Lower leg skin (tissue), 4 donors: ENCODE results near the gene GTF2H4. TPM values are rescaled to one million over a fixed set of nuclear protein-coding genes. Genes with fewer than 3 reads are reported as not detected.

Source experiments
- DNase-seq, 2 donors: peaks; one replicate each; pipeline ENCODE4 v3.0.0-alpha.2; 2019; ENCODE audit warnings: low spot score in 2 of 2
- H3K4me3 ChIP-seq: fragments of 200-600 bp; sonication (generic); 2 replicates; pipeline ENCODE4 v1.5.1; 2017; ENCODE audit warnings: mild to moderate bottlenecking, low read depth; ENCODE audit not compliant: poor library complexity, severe bottlenecking
- CTCF ChIP-seq, 3 donors: fragments of 450-650 bp; IDR thresholded peaks; one replicate each; pipeline ENCODE4 v1.5.1; 2016; ENCODE audit warnings: antibody characterized with exemption in 3 of 3, mild to moderate bottlenecking in 3 of 3, moderate library complexity in 2 of 3
- POLR2A ChIP-seq, 2 donors: fragments of 450-650 bp; IDR thresholded peaks; one replicate each; pipeline ENCODE4 v1.6.1; 2016 to 2017; ENCODE audit warnings: antibody characterized with exemption in 2 of 2, mild to moderate bottlenecking in 1 of 2, moderate library complexity in 1 of 2
- WGBS, 2 donors: methylation state at CpG; one replicate each; pipeline ENCODE4 v1.1.5; 2018; 5-methylcytosine and 5-hydroxymethylcytosine counted together
- intact Hi-C: fragments of 100-400 bp; cut with DNase I; formaldehyde crosslinking; loops from one replicate; pipeline ENCODE4 v1.15.0; 2023; ENCODE audit warnings: low total_unique reads
- total RNA-seq, 4 donors: library from RNA; depleted of rRNA; stranded (reverse); fragments of >200 nt; gene quantifications; one replicate each; pipeline ENCODE4 v1.1.0, GENCODE V29; 2016

GTF2H4 gene
- total RNA-seq, 4 donors from 2014 or later = 6.1 to 11.2 (median 9.4) TPM

- TF ChIP-seq CTCF (IDR thresholded peaks at IDR 0.05) (peak in 1 of 3 donors; percentile 13), POLR2A (IDR thresholded peaks at IDR 0.05) (peak in 1 of 2 donors; percentile 57)
- intact Hi-C loops = no loop called here
- 1 to 2% methylated on average over 13 to 18 of the region's 52 CpGs for WGBS, 2 donors
- H3K4me3 ChIP-seq = peak within 1 kb of the TSS; percentile 18
- DNase-seq = peak; percentile 93 to 98
Observed at GRCh38 chr6:30914076-30914853, 6.3 kb downstream of the GTF2H4 start, which contains the start of gene VARS2. TSS of gene VARS2 (plus strand) at chr6:30914238. CDS start at chr6:30914837, 599 bp downstream.

- no peak for DNase-seq
- 24 to 29% methylated on average over 17 of the region's 17 CpGs for WGBS, 2 donors
- no peak for TF ChIP-seq CTCF (IDR thresholded peaks at IDR 0.05)
- no peak for TF ChIP-seq POLR2A (IDR thresholded peaks at IDR 0.05)
- intact Hi-C loops = no loop called here
- peak overlapping the region; percentile 18 for H3K4me3 ChIP-seq
Observed at GRCh38 chr6:30914854-30915590, 7.0 kb downstream of the GTF2H4 start.

GRCh38 chr6:30915591-30915946 lies 7.6 kb downstream of the GTF2H4 start:
- no peak overlapping the region for H3K4me3 ChIP-seq
- 21 to 25% methylated on average over 5 of the region's 5 CpGs for WGBS, 2 donors
- TF ChIP-seq POLR2A (IDR thresholded peaks at IDR 0.05) (no peak), CTCF (IDR thresholded peaks at IDR 0.05) (no peak)
- no peak for DNase-seq
- intact Hi-C loops = no loop called here

- no peak overlapping the region for H3K4me3 ChIP-seq
- WGBS, 2 donors = 94 to 96% methylated on average over 7 of the region's 7 CpGs
- no peak for DNase-seq
- intact Hi-C loops = no loop called here
- no peak for TF ChIP-seq POLR2A (IDR thresholded peaks at IDR 0.05)
- no peak for TF ChIP-seq CTCF (IDR thresholded peaks at IDR 0.05)
Observed at GRCh38 chr6:30917041-30917440, 9.0 kb downstream of the GTF2H4 start.

- 85 to 90% methylated on average over 8 of the region's 8 CpGs for WGBS, 2 donors
- TF ChIP-seq CTCF (IDR thresholded peaks at IDR 0.05) = no peak
- no peak for TF ChIP-seq POLR2A (IDR thresholded peaks at IDR 0.05)
- H3K4me3 ChIP-seq = no peak overlapping the region
- DNase-seq = no peak
- intact Hi-C loops = no loop called here
Observed at GRCh38 chr6:30917487-30917886, 9.5 kb downstream of the GTF2H4 start.
